HG02678 (cell line): Measurements from ENCODE around the gene MATN4.

Source experiments
- ATAC-seq: cut with Tn5 transposase; IDR thresholded peaks from one replicate; pipeline ENCODE4 v1.9.1; 2021; ENCODE audit warnings: mild to moderate bottlenecking, moderate library complexity; ENCODE audit not compliant: unreplicated experiment

MATN4 gene

GRCh38 chr20:45341579-45341938 lies 33.5 kb upstream of the MATN4 start:
- no peak for ATAC-seq

- no peak for ATAC-seq
Observed at GRCh38 chr20:45340951-45341350, 32.9 kb upstream of the MATN4 start.

- no peak for ATAC-seq
Observed at GRCh38 chr20:45340236-45340847, 32.2 kb upstream of the MATN4 start.

GRCh38 chr20:45339799-45340198 lies 31.7 kb upstream of the MATN4 start:
- no peak for ATAC-seq

- ATAC-seq: no peak
Observed at GRCh38 chr20:45339084-45339483, 31.0 kb upstream of the MATN4 start.

GRCh38 chr20:45338121-45339030 lies 30.3 kb upstream of the MATN4 start:
- no peak for ATAC-seq

GRCh38 chr20:45337367-45338120 lies 29.4 kb upstream of the MATN4 start:
- no peak for ATAC-seq

- no peak for ATAC-seq
Observed at GRCh38 chr20:45336530-45337366, 28.6 kb upstream of the MATN4 start.

- no peak for ATAC-seq
Observed at GRCh38 chr20:45330476-45330875, 22.4 kb upstream of the MATN4 start.

- no peak for ATAC-seq
Observed at GRCh38 chr20:45329497-45330319, 21.6 kb upstream of the MATN4 start.

- no peak for ATAC-seq
Observed at GRCh38 chr20:45328451-45328850, 20.4 kb upstream of the MATN4 start.

GRCh38 chr20:45325371-45325770 lies 17.3 kb upstream of the MATN4 start:
- no peak for ATAC-seq

- no peak for ATAC-seq
Observed at GRCh38 chr20:45323731-45324130, 15.6 kb upstream of the MATN4 start.

- ATAC-seq: no peak
Observed at GRCh38 chr20:45322952-45323383, 14.9 kb upstream of the MATN4 start.

GRCh38 chr20:45320948-45321595 lies 13.0 kb upstream of the MATN4 start:
- no peak for ATAC-seq

GRCh38 chr20:45318948-45319347 lies 10.8 kb upstream of the MATN4 start:
- ATAC-seq: no peak

GRCh38 chr20:45318386-45318939 lies 10.4 kb upstream of the MATN4 start:
- ATAC-seq: no peak

- no peak for ATAC-seq
Observed at GRCh38 chr20:45317826-45318225, 9.7 kb upstream of the MATN4 start.
